Putamen (tissue), 1 donor: Measurements from ENCODE around the gene TMEM72.

Experiments
- DNase-seq: peaks from one replicate; pipeline ENCODE4 v3.0.0-alpha.2; 2016; ENCODE audit warnings: low spot score

The TMEM72 gene

DNA sequence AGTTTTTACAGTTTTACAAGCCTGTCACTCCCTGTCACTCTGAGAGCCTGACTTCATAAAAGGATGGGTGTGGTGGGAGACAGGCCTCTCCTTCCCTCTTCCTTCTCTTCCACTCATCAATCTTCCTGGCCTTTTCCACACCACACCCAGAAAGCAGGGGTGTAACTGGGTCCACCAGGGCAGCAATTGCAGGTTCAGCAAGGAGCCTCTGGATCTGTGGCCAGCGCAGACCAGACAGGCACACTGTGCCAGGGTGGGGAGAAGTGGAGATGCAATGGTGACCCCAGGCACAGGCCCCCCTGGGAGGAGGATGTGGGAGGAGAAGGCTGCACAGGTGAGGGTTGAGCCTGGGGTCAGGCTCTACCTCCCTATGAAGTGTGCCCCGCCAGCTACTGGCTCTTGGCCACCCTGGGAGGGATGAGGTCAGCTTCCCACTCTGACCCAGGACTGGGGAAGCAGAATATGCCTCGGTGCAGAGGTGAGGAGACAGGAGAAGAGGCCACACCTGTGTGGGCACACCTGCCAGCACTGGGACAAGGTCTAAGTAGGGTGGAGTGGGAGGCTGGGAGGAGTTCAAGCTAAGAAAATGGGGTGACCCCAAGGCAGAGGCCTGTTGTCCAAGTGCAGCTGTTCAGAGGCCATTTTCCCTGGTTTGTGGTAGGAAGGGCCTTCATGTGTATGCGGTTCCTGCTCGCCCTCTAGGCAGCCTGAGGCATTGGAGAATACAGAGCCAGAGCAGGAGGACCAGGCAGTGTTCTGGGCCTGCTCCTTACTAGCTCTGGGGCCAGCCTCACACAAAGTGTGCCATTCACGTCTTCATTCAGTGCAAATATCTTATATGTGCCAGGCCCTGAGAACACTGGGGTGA, 20.2 kb upstream of the TMEM72 start:
- no peak for DNase-seq

DNA sequence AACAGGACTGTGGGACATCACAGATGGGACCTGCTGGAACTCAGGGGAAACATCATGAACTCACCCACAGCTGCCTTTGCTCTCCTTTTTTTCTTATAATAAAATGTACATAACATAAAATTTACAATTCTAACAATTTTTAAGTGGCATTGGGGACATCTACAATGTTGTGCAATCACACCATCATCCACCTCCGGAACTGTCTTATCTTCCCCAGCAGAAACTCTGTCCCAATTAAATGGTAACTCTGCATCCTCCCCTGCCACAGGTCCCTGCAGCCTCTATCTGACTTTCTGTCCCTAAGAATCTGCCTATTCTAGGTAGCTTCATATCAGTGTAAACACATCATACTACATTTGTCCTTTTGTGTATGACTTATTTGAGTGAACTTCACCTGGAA, 19.4 kb upstream of the TMEM72 start:
- no peak for DNase-seq

DNA sequence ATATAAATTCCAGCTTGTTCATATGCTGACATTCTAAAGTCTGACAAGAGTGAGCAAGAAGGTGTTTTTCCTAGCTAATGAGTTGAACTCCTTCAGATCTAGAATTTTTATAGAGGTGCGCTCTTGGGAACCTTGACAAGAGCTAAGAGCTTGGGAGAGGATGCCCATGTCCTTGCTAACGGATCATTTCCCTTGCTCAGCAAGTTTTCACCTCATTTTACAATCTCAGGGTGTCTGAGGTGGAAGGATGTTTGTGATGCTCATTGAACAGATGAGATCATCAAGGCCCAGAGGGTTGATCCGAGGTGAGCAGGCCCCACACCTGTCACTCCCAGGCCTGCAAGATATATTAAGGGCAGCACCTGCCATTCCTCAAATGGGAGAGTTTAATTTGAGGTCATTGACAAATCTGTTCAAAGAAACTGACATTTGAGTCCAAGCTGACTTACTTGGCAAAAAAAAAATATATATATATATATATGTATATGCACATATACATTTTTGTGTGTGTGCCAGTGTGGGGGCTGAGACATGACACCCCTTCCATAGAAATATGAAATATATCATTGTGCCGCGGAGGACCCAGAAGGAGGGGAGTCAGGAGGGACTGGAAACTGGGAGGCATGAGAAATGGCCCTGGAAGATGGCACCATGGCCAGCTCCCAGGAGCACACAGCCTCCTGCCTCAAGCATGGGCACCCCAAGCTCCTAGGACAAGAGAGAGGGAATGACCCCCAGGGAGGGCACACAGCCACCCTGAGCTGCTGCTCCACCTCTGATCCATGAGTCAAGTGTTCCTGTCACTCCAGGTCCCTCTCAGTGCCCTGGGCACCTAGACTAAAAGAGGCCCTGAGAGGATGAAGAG, 17.3 kb upstream of the TMEM72 start:
- no peak for DNase-seq

DNA sequence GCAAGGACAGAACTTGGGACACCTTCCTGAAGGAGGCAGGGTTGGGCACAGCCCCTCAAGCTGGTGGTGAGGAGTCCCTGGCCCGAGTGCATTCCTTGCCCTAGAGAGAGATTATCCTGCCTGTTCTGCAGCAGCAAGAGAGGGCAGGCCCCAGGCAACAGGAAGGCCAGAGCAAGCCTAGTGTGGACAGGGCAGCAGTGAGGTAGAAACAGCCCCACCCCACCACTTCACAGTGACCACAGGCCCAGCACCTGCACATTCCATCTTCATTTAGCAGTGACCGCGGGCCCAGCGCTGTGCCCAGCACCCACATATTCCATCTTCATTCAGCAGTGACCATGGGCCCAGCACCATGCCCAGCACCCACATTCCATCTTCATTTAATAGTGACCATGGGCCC, 16.4 kb upstream of the TMEM72 start:
- DNase-seq, result no peak

DNA sequence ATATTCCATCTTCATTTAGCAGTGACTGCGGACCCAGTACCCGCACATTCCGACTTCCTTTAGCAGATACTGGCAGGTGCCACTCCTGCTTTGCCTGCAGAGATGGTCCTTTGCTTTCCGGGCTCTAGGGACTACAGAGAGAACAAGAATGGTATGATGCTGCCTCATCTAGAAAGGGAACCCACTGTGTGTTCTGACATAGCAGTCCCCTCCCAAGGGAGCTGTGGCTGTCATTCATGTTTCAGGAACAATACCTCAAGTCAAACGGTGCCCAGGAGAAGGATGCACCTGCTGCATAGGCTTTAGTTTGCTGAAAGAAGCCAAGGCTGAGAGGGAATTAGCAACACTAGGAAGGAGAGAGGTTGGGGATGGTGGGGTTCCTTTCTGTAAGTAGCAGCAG, 15.9 kb upstream of the TMEM72 start:
- DNase-seq, result no peak

DNA sequence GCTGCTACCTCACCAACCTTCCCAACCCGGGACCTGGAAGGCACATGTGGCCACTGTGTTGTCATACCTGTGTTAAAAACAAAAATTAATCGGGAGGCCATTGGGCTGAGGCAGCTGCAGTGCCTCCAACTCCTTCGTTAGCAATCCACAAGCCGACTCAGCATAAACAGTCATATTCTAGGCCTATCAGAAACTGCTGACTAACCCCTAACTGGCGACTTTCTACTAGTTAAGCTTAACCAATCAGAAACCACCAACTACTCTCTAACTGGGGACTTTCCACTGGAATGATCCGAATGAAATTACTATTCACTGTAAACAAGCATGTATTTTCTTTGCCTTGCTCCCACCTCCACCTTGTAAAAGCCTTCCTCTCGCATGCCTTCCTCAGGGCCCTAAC, 14.1 kb upstream of the TMEM72 start:
- DNase-seq, result no peak

DNA sequence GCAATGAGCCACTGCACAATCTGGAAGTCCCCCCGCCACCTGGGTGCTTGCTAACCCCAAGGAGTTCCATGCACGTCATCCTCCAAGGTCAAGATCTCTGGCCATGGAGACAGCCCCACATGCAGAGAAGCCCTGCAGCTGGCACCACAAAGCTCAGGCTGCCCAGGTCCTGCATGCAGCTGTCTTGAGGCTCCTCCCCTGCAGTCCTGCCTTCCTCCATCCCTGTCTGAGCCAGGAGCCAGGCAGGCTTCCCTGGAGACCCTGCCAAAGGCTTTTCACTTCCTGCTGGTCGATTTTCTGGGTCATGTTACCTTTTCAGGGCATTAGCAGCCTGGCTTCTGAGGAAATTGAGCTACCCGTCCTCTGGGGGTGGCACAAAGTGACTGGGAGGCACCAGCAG, 12.5 kb upstream of the TMEM72 start:
- no peak for DNase-seq

DNA sequence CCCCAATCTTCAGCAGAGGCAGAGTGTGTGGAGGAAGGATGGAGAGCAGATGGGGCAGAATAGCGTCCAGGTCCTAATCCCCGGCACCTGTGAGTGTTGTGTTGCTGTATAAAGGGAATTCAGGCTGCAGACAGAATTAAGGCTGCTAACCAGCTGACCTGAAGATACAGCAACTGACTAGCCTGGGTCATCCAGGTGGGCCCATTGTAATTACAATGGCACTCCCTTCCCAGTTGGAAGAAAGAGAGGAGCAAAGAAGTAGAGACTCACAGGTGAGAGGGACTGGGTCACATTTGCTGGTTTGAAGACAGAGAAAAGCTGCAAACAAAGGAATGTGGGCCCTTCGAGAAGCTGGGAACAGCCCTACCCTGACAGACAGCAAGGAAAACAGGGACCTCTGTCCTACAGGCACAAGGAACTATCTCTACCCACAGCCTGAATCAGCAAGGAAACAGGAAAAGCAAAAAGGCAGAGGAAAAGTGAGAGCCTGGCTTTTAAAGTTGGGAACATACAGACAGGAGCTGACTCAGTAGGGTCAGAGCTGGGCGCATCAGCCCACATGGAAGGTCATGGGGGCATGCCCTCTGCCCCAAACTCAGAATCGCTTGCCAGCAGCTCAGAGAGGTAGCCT, 11.6 kb upstream of the TMEM72 start:
- DNase-seq, result no peak

DNA sequence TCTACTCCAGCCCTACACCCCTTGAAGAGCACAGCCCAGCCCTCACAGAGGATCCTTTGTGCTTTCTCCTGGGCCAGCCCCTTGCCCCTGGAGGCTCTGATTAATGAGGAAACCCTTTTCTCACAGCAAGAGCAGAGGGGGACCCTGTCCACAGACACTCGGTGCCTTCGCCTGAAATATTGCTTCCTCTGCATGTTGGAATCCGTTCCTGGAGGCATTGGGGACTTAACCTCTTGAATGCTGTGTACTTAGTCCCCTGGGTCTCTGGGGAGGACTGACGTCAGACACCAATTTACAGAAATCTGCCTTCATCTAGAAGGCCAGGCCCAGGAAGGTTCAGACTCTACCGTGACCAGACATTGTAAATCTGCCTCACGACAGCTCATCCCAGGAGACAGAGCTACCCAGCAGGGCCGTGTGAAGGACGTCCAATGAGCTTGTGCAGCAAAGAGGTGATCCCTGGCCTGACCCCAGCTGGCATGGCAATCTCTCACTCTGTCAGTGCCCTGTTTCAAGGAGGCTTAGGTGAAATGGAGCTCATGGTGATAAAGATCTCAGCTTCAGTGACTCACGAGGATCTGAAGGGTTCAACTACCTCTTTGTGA, 8.1 kb upstream of the TMEM72 start:
- no peak for DNase-seq

DNA sequence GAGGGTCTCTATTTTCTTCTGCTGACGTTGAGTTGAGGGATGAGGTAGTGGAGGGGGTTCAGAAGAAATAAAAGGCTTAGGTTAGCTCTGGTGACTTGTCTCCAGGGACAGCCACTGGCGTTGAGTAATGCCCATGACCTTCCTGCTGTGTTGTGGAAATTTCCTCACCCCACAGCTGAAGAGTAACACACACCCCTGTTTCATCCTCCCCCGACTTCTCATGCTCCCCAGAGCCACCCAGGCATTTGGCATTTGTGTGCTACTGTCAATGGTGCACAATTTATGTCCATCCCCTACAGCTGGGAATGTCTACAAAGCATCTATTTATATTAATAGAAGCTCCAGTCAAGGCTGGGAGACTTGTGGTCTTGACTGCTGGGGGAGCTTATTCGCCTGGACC, 4.7 kb upstream of the TMEM72 start:
- no peak for DNase-seq

DNA sequence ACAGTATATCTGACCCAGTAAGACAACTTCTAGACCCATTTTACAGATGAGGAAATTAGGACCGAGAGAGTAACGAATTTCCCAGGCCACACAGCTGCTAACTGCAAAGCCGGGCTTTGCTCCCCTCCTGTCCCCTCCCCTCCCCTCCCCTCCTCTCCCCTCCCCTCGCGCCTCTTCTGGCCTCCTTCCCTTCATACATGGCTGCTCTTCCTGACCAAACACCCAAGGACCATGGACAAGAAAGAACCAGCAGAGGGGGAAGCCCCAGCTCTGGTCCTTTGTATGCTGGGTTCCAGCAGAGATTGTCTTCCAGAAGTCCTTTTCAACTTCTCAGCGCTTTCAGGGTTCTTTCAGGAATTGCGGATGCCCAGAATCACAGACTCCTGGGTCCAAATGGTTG, 3.6 kb upstream of the TMEM72 start:
- DNase-seq, result no peak

DNA sequence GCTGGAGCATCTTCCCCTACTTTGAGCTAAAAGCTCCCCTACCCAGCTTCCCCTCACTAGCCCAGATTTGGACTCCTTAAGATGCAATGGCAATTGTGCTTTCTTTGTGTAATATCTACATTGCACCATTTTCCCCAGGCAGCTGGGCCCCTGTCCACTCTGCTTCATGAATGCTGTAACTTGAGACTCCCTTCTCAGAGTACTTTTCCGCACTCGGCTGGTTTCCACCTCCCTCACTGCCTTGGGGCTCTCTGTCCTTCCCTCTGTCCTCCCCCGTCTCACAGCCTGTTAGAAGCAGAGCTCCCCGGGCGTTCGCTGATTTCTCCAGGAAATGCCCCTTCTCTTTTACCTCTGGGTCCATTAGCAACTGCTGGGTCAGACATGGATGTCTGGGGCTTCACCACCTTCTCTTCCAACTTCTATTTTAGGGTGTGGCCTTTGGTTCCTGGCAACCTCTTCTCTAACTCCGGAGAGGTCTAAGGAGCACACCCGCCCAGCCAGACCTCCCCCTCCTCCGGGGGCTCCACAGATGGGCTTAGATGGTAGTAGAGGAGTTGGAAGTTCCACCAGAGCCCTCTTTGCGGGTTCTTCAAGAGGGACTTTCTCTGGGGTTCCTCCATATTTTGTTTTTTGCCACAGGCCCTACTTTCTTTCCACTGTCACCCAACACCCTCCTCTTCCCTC, 2.9 kb upstream of the TMEM72 start:
- DNase-seq, result no peak

DNA sequence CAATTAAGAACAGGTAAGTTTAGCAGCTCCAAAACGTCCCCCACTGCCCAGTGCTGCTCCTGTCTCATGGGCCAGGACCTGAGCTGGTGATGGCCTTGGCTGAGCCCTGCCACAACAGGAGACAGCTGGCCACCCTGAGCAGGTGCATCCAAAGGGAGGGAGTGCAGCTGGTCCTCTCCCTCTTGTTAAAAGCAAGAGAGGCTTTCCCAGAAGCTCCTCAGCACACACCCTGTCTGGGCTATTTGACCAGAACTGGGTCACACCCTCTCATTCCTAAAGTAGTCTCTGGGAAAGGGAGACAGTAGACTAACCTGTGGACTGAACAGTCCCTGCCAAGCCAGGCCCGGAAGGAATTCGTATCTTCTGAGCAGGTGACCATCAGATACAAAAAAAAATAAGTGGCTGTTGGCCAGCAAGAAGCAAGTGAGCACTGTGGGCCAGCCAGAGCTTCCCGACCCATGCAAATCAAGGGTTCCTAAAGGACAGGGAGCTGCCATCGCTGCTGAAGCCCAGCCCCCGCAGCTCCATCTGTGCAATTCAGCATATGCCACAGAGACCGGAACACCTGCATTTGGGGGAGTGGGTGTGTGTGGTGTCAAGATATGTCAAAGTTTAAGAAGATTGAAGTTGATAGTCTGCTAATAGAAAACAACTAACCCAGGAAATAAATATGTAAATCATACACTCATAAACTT, 2.1 kb upstream of the TMEM72 start:
- DNase-seq, result no peak

DNA sequence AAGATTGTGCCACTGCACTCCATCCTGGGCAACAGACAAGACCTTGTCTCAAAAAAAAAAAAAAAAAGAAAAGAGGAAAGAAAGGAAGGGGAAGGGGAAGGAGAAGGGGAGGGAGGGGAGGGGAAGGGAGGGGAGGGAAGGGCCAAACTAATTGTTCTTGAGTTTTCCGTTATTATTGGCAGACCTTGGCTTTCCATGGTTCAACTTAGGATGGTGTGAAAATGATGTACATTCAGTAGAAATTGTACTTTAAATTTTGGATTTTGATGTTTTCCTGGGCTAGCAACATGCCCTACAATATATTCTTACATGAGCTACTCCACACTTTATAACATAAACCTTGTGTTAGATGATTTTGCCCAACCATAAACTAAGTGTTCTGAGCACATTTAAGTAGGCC, 1.2 kb upstream of the TMEM72 start:
- no peak for DNase-seq

DNA sequence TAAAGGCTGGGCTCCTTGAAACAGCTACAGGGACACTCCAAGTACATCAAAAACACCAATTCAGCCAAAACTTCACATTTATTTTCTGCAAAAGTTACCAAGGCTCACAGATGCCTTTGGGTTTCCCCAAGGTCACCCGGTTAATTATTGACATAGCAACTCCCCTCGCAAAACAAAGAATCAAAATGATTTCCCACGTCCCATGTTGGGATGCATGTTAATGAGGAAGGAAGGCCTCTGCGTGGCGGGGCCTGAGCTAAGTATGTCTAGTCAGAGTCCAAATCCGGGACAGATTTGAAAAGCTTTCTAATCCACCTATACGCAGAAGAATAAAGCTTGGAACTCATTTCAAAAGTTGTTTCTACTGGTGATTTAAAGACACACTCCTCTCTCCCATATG, 535 bp upstream of the TMEM72 start:
- DNase-seq, result no peak

DNA sequence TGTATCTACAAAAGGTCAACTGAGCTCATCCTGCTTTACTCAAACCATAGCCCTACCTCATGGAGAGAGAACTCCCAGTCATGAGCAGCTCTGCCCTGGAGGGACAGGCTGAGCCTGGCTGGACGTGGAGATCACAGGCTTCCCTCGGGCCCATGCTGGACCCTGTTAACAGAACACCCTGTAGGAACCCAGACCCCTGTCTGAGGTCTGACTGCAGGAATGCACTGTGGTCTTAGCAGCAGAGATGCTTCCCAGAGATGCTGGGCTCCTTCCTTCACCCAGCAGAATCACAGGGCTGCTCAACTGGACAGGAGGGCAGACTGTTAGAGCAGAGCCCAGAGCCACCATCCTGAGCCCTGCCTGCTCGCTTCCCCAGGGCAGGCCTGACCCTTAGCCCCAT, 814 bp downstream of the TMEM72 start:
- no peak for DNase-seq

DNA sequence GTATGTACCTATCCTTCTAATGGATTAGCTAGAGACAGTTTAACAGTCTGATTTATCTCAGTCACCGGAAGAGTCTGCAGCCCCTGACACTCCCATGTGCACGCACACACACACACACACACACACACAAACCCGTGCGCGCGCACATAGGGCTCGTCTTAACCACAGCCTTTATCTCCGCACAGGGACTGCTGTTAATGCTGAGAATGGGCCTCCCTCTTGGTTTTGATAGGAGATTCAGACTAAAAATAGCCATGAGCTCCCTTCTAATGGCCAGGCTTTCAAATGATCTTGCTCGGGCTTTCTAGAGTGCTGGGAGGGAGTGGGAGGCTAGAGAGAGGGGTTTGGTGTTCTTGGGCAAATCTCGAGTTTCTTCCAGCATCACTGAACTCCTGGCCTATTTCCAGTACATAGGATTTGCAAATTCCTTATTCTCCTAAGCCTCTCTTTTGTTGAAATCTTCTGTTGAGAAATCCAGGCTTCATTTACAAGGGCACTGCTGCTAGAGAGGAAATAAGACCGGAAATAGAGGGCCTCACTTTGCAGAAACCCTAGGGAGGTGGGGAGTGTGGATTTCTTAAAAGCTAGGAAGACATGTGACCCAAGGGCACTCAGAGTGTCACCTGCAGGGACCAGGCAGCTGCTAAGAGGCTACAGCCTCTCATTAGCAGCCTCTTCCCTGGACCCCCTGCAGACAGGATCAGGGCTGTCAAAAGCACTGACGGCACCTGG, 2.4 kb downstream of the TMEM72 start:
- DNase-seq, result no peak

DNA sequence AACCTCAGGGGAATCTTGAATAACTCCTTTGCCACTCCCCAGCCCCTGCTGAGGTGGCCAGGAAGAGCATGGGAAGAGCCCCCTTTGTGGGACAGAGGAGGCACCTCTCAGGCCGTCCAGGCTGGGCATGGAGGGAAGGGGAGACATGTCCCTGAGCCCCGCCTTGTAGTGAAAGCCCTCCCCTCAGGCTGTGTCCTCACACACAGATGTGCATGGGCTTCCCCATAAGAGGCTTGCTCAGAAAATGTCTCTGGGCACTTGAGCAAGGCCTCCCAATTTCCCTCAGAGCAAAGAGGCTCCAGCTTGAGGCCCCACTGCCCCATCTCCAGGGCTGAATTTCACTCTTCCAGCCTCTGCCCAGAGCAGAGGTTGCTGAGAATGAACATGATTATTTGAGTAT, 3.8 kb downstream of the TMEM72 start:
- DNase-seq, result no peak

DNA sequence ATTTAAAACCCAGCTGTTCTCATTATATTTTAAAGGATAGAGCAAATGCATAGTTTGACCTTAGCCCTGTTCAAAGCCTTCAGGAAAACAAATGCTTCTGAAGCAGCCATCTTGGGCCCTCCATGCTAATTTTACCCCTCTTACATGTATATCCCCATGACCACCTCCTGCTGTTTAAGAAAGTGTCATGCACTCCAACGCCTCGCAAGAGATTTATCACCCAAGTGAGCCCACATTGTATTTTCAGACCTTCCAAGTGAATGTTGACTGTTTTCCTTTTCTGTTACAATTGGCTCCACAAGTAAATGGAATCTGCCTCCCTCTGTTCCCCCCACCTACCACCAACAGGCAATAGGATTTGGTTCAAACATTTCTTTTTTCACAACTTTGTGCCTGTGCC, 5.3 kb downstream of the TMEM72 start:
- DNase-seq, result no peak

DNA sequence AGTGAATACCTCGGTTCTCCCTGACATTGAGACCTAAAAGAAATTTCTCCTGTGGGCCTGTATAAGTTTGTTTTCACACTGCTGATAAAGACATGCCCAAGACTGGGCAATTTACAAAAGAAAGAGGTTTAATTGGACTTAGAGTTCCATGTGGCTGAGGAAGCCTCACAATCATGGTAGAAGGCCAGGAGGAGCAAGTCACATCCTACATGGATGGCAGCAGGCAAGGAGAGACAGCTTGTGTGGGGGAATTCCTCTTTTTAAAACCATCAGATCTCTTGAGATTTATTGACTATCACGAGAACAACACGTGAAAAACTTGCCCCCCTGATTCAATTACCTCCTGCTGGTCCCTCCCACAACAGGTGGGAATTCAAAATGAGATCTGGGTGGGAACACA, 6.7 kb downstream of the TMEM72 start:
- no peak for DNase-seq

DNA sequence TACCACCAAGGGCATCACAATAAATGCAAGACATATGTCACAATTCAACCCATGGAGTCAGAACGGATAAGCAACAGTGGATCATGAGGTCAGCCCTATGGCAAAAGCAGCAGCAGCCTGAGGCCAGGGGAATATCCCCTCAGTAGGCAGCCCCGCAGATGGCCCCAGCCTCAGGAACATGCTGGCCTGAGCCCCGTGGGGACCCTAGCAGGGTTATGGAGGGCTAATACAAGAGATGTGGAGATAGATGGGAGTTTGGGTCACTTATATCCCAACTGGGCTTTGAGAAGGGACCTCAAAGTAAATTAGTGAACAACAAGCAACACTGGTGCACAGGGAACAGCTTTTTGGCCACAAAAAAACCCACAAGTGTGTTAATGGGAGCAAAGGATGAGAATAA, 9.1 kb downstream of the TMEM72 start:
- no peak for DNase-seq
